Liver (tissue), 9 donors: ENCODE results near the gene ARHGEF16. TPM values are rescaled to one million over a fixed set of nuclear protein-coding genes. Genes with fewer than 3 reads are reported as not detected.

Source experiments
- DNase-seq: peaks from one replicate; pipeline ENCODE4 v3.0.0-alpha.2; 2017; ENCODE audit warnings: low spot score
- H3K27ac ChIP-seq, 2 donors: one replicate each; pipeline ENCODE4 v1.7.0; 2013; ENCODE audit warnings: inconsistent platforms in 2 of 2, low read length in 2 of 2, control low read depth in 1 of 2, low read depth in 1 of 2, mild to moderate bottlenecking in 1 of 2
- H3K27me3 ChIP-seq, 4 donors: one replicate each; pipeline versions ENCODE4 v1.6.1 to v1.7.0; 2013; ENCODE audit warnings: low read length in 3 of 4, inconsistent platforms in 1 of 4, mild to moderate bottlenecking in 1 of 4, moderate library complexity in 1 of 4; ENCODE audit not compliant: control insufficient read depth in 4 of 4, insufficient read depth in 4 of 4
- H3K36me3 ChIP-seq, 4 donors: one replicate each; pipeline versions ENCODE4 v1.6.1 to v1.7.0; 2013; ENCODE audit warnings: low read length in 3 of 4, mild to moderate bottlenecking in 3 of 4, low read depth in 1 of 4, moderate library complexity in 1 of 4; ENCODE audit not compliant: control insufficient read depth in 4 of 4, insufficient read depth in 3 of 4
- H3K4me1 ChIP-seq, 4 donors: one replicate each; pipeline versions ENCODE4 v1.6.1 to v1.7.0; 2013; ENCODE audit warnings: low read length in 3 of 4, mild to moderate bottlenecking in 3 of 4, moderate library complexity in 1 of 4; ENCODE audit not compliant: control insufficient read depth in 4 of 4, insufficient read depth in 4 of 4
- H3K4me3 ChIP-seq, 3 donors: one replicate each; pipeline versions ENCODE4 v1.6.1 to v1.7.0; 2013; ENCODE audit warnings: low read length in 3 of 3, control low read depth in 1 of 3, low read depth in 1 of 3, mild to moderate bottlenecking in 1 of 3
- H3K9ac ChIP-seq, 2 donors: one replicate each; pipeline ENCODE4 v1.7.0; 2013; ENCODE audit warnings: low read length in 2 of 2, mild to moderate bottlenecking in 2 of 2, moderate library complexity in 2 of 2, control low read depth in 1 of 2, low read depth in 1 of 2
- H3K9me3 ChIP-seq, 4 donors: one replicate each; pipeline versions ENCODE4 v1.6.1 to v1.7.0; 2013; ENCODE audit warnings: low read length in 3 of 4; ENCODE audit not compliant: control insufficient read depth in 4 of 4
- FOXA2 ChIP-seq: IDR thresholded peaks from 2 replicates; pipeline ENCODE4 v1.6.1; 2016; ENCODE audit warnings: antibody characterized with exemption
- GABPA ChIP-seq, 2 donors: IDR thresholded peaks in 1 of 2; conservative IDR thresholded peaks in 1 of 2; 2 replicates each; pipeline ENCODE4 v1.6.1; 2016; ENCODE audit warnings: antibody characterized with exemption in 2 of 2, mild to moderate bottlenecking in 1 of 2, moderate library complexity in 1 of 2
- HNF4A ChIP-seq, 2 donors: conservative IDR thresholded peaks; 2 replicates each; pipeline ENCODE4 v1.6.1; 2016; ENCODE audit warnings: antibody characterized with exemption in 2 of 2, mild to moderate bottlenecking in 2 of 2
- NR2F2 ChIP-seq: IDR thresholded peaks from 2 replicates; pipeline ENCODE4 v1.6.1; 2016; ENCODE audit warnings: antibody characterized with exemption
- RAD21 ChIP-seq, 2 donors: IDR thresholded peaks; 2 replicates each; pipeline ENCODE4 v1.6.1; 2016; ENCODE audit warnings: antibody characterized with exemption in 2 of 2, mild to moderate bottlenecking in 2 of 2
- REST ChIP-seq: IDR thresholded peaks from 2 replicates; pipeline ENCODE4 v1.6.1; 2016; ENCODE audit warnings: antibody characterized with exemption, mild to moderate bottlenecking
- RXRA ChIP-seq, 2 donors: IDR thresholded peaks; 2 replicates each; pipeline ENCODE4 v1.6.1; 2017 to 2018; ENCODE audit warnings: antibody characterized with exemption in 2 of 2, mild to moderate bottlenecking in 1 of 2
- SP1 ChIP-seq: IDR thresholded peaks from 2 replicates; pipeline ENCODE4 v1.6.1; 2018; ENCODE audit warnings: antibody characterized with exemption, mild to moderate bottlenecking
- ZBTB33 ChIP-seq: IDR thresholded peaks from 2 replicates; pipeline ENCODE4 v1.6.1; 2016; ENCODE audit warnings: antibody characterized with exemption
- WGBS: extraction: QIAGEN DNeasy Blood & Tissue Kit; methylation state at CpG from one replicate; pipeline ENCODE4 v1.1.7; 2013; 5-methylcytosine and 5-hydroxymethylcytosine counted together
- polyA plus RNA-seq, 2 donors: library from polyadenylated mRNA; stranded (reverse) in 1 of 2; unstranded in 1 of 2; fragments of 200-250 nt in 1 of 2; fragments of >200 nt in 1 of 2; fragmentation: Nextera tagmentation in 1 of 2; extraction: Ambion mirVana in 1 of 2; gene quantifications; one replicate each; pipeline versions ENCODE4 v1.2.1 to v1.2.3, GENCODE V29; 2013 to 2015
- total RNA-seq, 2 donors: library from RNA; depleted of rRNA; stranded (reverse); fragments of >200 nt; gene quantifications; one replicate each; pipeline ENCODE4 v1.2.3, GENCODE V29; 2014
- TF ChIP-seq, protein P1 (sequence below): fragments of 150-350 bp; IDR thresholded peaks from 2 replicates; pipeline ENCODE4 v1.5.1; 2017; ENCODE audit warnings: improper control_type of control experiment, low read depth, low read length; ENCODE audit not compliant: missing input control
- donor health status: healthy.
- donor health status: healthy.
- donor health status: healthy.
- donor health status: healthy.
- donor health status: healthy.

Gene ARHGEF16
- total and polyA plus RNA-seq, 4 donors: 0.65 to 5.6 (median 2.8) TPM

DNA sequence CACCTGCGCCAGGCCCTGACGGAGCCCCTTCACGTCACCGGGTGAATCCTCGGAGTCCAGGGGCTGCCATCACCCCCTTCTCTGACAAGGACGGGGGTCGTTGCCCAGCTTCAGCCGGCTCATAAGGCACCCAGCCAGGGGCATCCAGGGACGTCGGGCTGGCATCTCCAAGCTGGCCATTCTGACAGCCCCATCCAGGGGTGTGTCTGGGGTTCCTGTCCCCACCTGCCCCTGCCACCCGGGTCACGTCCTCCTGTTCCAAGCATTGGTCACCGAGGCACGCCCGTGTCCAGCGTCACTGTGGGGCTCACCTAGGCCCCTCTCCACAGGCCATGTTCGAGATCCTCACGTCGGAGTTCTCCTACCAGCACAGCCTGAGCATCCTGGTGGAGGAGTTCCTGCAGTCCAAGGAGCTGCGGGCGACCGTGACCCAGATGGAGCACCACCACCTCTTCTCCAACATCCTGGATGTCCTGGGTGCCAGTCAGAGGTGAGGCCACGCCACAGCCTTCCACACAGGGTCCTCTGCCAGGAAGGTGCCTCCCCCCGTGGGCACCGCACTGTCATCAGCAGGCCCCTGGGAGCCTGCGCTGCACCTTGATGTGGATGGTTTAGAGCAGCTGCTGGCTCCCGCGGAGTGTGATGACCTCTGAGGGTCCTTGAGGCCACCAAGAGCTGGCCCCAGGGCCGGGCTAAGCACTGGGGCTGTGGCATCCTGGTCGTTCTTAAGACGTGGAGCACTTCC, 14.8 kb downstream of the ARHGEF16 start:
- Histone ChIP-seq H3K27me3 (no peaks in the 10 kb centered on the region), H3K27ac (no peak overlapping the region), H3K9ac (no peak overlapping the region), H3K4me3 (no peak overlapping the region), H3K4me1 (no peaks in the 10 kb centered on the region), H3K9me3 (no peaks in the 10 kb centered on the region), H3K36me3 (no peaks in the 10 kb centered on the region)
- no peak for TF ChIP-seq ZBTB33
- TF ChIP-seq NR2F2: no peak
- TF ChIP-seq HNF4A (conservative IDR thresholded peaks at IDR 0.05): no peak
- no peak for TF ChIP-seq SP1
- TF ChIP-seq, protein P1, sequence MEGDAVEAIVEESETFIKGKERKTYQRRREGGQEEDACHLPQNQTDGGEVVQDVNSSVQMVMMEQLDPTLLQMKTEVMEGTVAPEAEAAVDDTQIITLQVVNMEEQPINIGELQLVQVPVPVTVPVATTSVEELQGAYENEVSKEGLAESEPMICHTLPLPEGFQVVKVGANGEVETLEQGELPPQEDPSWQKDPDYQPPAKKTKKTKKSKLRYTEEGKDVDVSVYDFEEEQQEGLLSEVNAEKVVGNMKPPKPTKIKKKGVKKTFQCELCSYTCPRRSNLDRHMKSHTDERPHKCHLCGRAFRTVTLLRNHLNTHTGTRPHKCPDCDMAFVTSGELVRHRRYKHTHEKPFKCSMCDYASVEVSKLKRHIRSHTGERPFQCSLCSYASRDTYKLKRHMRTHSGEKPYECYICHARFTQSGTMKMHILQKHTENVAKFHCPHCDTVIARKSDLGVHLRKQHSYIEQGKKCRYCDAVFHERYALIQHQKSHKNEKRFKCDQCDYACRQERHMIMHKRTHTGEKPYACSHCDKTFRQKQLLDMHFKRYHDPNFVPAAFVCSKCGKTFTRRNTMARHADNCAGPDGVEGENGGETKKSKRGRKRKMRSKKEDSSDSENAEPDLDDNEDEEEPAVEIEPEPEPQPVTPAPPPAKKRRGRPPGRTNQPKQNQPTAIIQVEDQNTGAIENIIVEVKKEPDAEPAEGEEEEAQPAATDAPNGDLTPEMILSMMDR: no peak
- no peak for TF ChIP-seq GABPA (IDR thresholded peaks at IDR 0.05 in 1 of 2, conservative IDR thresholded peaks at IDR 0.05 in 1 of 2)
- TF ChIP-seq RXRA (IDR thresholded peaks at IDR 0.05): no peak
- TF ChIP-seq RAD21 (IDR thresholded peaks at IDR 0.05): no peak
- no peak for TF ChIP-seq FOXA2
- DNase-seq: no peak
- 96% methylated on average over 31 of the region's 31 CpGs for WGBS

DNA sequence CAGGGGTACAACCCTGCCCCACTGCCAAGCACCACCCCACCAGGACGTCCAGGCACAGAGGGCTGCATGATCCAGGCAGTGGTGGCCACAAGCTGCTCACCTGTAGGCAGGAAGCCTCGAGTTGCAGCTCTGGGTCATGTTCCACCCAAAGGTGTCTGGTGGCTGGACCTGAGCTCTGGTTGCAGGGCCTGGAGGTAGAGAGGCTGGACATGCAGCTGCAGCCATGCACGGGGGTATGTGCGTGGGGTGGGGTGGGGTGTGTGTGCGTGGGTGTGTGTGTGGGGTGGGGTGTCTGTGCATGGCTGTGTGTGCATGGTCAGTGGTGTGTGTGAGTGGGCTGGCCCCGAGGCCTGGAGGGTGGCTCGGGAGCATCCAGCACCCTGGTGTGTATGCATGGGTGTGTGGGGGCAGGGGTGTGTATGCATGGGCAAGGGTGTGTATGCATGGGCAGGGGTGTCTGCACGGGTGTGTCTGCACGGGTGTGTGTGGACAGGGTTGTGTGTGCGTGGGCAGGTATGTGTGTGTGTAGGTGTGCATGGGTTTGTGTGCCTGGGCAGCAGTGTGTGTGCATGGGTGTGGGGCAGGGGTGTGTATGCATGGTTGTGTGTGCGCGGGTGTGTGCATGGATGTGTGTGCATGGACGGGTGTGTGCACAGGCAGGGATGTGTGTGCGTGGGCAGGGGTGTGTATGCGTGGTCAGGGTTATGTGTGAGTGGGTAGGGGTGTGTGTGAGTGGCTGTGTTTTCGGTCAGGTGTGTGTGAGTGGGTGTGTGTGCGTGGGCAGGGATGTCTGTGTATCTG, 15.6 kb downstream of the ARHGEF16 start:
- DNase-seq: no peak
- H3K9me3 ChIP-seq: no peaks in the 10 kb centered on the region
- no peak overlapping the region for H3K27ac ChIP-seq
- WGBS: 92% methylated on average over 17 of the region's 17 CpGs
- no peak overlapping the region for H3K4me3 ChIP-seq
- no peak for TF ChIP-seq REST
- no peaks in the 10 kb centered on the region for H3K4me1 ChIP-seq
- no peaks in the 10 kb centered on the region for H3K36me3 ChIP-seq
- H3K27me3 ChIP-seq: no peaks in the 10 kb centered on the region
- H3K9ac ChIP-seq: no peak overlapping the region
